Omental fat pad (tissue), 4 donors: Measurements from ENCODE around the gene CACNA1D. TPM values are rescaled to one million over a fixed set of nuclear protein-coding genes. Genes with fewer than 3 reads are reported as not detected.

ENCODE experiments used
- ATAC-seq: fragments of 150-250 bp; one replicate; pipeline ENCODE4 v1.9.1; 2016; ENCODE audit warnings: mild to moderate bottlenecking, moderate library complexity; ENCODE audit not compliant: low FRiP score
- DNase-seq: peaks from one replicate; pipeline ENCODE4 v3.0.0-alpha.2; 2019; ENCODE audit warnings: low spot score
- total RNA-seq, 4 donors: library from RNA; depleted of rRNA; stranded (reverse); fragments of >200 nt; gene quantifications; one replicate each; pipeline ENCODE4 v1.1.0, GENCODE V29; 2016
- TF ChIP-seq, protein P1 (sequence below), 3 donors: fragments of 450-650 bp; IDR thresholded peaks; one replicate each; pipeline ENCODE4 v1.5.1; 2016 to 2017; ENCODE audit warnings: antibody characterized with exemption in 3 of 3, mild to moderate bottlenecking in 3 of 3, moderate library complexity in 2 of 3

The CACNA1D gene
- total RNA-seq, 4 donors from 2014 or later = 0.24 to 1.8 (median 0.74) TPM

DNA sequence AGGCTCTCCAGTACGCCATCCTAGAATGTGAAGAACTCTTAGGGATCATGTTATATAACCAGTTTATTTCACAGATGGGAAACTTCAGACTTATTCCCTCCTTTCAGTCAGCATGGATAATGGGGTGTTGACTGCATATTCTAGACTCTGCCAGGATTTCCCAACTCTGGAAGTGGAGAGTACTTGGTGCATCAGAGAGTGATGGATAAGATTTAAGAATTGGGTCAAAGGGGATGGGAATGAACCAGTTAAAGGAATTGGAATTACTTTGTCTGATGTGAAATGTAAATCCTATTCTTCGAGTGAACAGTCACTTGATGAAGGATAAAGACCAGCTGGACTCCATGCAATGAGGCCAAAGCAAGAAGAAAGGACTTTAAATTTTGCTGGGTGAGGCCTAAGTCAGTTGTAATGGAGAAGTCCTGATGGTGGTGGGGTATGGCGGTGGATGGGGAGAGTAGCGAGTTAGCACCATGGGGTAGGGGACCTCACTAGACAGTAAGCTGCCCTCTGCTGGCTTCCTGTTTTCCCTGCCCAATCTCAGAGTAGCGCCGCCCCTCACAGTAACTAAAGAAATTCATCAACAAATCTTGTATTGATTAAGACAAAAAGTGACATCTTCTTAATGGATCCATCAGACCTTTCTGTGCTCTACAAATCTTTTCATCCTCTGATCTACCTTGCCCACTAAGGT, 7.3 kb upstream of the CACNA1D start:
- DNase-seq (no peak), ATAC-seq (no peak)
- TF ChIP-seq, protein P1, sequence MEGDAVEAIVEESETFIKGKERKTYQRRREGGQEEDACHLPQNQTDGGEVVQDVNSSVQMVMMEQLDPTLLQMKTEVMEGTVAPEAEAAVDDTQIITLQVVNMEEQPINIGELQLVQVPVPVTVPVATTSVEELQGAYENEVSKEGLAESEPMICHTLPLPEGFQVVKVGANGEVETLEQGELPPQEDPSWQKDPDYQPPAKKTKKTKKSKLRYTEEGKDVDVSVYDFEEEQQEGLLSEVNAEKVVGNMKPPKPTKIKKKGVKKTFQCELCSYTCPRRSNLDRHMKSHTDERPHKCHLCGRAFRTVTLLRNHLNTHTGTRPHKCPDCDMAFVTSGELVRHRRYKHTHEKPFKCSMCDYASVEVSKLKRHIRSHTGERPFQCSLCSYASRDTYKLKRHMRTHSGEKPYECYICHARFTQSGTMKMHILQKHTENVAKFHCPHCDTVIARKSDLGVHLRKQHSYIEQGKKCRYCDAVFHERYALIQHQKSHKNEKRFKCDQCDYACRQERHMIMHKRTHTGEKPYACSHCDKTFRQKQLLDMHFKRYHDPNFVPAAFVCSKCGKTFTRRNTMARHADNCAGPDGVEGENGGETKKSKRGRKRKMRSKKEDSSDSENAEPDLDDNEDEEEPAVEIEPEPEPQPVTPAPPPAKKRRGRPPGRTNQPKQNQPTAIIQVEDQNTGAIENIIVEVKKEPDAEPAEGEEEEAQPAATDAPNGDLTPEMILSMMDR (IDR thresholded peaks at IDR 0.05) = no peak

DNA sequence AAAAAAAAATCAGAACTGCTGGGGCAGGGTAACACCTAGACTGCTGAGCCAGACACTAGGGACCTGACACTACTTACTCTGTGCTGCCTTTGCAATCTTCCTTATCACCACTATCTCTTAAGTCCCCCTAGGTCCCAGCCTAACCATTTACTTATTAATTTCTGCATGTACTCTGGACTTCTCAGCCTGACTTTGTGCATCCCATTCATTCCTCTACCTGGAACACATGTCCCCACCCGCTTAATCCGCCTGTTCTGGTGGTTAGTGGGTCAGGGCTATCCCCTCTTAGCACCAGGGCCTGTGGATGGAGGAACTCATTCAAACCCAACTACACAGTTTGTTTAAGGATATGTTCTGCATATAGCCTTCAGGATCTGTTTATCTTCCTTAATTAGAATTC, 5.0 kb upstream of the CACNA1D start:
- no peak for ATAC-seq
- DNase-seq = no peak
- TF ChIP-seq, protein P1 (IDR thresholded peaks at IDR 0.05) = no peak

DNA sequence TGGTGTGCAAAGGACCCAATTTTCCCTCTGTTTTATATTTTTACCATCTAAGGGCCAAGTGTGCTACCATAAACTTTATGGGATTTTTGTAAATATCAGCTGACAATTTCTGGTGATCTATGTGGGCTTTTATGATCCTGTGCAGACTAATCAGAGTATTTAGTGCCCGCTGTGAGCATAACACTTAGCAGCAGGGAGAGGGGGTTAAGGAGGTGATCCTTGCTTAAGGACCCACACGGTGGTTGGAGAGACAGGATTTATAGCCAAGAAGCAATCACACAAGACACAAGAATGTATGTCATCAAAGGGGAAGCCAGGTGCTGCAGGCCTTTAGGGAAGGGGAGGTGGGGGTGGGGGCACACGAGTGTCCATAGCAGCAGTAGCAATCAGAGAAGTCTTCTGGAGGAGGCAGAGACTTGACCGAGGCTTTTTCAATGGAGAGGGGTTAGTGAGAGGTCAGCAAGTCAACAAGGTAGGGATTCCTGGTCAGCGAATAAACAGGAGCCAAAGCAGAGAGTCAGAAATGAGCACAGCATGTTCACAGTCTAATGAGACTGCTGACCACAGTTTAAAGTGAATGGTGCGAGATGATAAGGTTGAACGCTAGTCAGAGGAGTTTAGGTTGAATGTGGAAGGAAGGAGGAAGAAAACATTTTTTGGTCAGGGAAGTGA, 4.5 kb upstream of the CACNA1D start:
- DNase-seq = no peak
- no peak for ATAC-seq
- TF ChIP-seq, protein P1 (IDR thresholded peaks at IDR 0.05) = no peak

DNA sequence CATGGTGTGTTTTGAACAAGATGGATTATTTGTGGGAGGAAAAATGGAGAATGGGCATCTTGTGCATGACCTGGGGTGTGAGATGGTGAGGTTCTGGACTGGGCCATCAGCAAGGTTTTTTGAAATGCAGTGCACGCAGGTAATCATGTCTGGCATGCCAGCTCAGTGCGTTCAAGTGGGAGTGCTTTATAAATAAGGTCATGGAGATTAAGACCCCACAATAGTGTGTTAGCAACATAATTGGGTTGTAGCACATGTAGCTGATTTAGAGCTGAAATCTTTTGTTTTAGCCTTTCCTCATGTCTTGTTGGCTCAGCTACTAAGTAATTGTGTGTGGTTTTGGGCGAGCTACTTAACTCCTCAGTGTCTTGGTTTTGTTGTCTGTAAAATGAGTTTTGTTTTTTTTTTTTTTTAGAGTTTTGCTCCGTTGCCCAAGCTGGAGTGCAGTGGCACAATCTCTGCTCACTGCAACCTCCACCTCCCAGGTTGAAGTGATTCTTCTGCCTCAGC, 3.9 kb upstream of the CACNA1D start:
- ATAC-seq (no peak), DNase-seq (no peak)
- TF ChIP-seq, protein P1 (IDR thresholded peaks at IDR 0.05) = no peak

DNA sequence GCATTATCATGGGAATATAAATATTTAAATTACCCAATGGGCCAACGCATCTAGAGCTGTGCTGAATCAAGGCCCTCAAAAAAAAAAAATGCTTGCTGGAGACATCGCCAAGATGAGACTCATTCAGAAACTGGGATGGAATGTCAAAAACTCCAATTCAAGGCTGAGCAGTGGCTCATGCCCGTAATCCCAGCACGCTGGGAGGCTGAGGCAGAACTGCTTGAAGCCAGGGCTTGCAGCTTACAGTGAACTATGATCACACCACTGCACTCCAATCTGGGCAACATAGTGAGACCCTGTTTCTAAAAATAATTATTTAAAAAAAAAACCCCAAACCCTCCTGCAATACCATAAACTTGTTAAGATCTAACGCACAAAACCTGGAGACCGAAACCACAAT, 3.1 kb upstream of the CACNA1D start:
- no peak for DNase-seq

DNA sequence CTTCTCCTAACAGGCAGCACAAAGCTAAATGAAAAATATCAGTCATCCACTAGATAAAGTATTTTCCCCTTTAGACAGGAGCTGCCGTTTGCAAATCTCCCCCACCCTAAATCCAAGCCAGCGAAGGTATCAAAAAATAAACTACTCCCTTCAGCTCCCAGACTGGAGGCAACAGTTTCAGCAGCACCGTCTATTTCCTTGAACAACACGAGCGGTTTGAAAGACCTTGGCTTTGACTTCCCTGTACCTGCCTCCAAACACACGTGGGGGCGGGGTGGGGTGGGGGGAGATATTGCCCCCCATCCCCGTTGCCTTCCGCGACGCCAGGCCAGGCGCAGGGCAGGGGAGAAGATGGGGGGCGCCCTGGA, 832 bp upstream of the CACNA1D start:
- TF ChIP-seq, protein P1 (IDR thresholded peaks at IDR 0.05) = no peak
- ATAC-seq (peak; percentile 7), DNase-seq (no peak)

More for the DNA sequence above, 3.1 kb upstream of the CACNA1D start:
- TF ChIP-seq, protein P1 (IDR thresholded peaks at IDR 0.05) = no peak
- no peak for ATAC-seq

DNA sequence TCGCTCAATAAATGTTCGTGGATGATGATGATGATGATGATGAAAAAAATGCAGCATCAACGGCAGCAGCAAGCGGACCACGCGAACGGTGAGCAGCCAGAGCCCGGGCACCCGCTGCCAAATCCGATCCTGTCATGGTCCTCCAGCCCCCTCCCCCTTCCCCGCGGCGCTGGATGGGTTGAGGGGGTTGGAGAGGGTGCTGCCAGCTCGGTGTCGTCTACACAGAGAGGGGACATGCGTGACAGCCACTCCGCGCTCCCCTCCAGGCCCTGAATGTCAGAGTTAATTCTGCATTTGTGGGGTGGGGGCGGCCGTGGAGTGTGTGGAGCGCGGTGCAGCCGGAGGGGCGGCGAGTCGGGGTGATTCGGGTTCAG, 722 bp downstream of the CACNA1D start:
- ATAC-seq (no peak), DNase-seq (no peak)
- TF ChIP-seq, protein P1 (IDR thresholded peaks at IDR 0.05) = no peak
